Subcutaneous adipose tissue (tissue), 4 donors: ENCODE measurements around the gene RBM33. TPM values are rescaled to one million over a fixed set of nuclear protein-coding genes. Genes with fewer than 3 reads are reported as not detected.

Experiments
- CTCF ChIP-seq: fragments of 450-650 bp; IDR thresholded peaks from one replicate; pipeline ENCODE4 v1.5.1; 2016; ENCODE audit warnings: low read depth, mild to moderate bottlenecking, control low read depth, antibody characterized with exemption, moderate library complexity
- total RNA-seq, 4 donors: library from RNA; depleted of rRNA; stranded (reverse); fragments of >200 nt; gene quantifications; one replicate each; pipeline ENCODE4 v1.1.0, GENCODE V29; 2016

The RBM33 gene
- total RNA-seq, 4 donors from 2014 or later: 33.9 to 69.1 (median 46.2) TPM

- no peak for TF ChIP-seq CTCF
These were observed 54.2 kb downstream of the RBM33 start for GRCh38 chr7:155698633-155699032.

- TF ChIP-seq CTCF: no peak
These were observed 54.7 kb downstream of the RBM33 start for GRCh38 chr7:155699180-155699579.

- TF ChIP-seq CTCF: no peak
These were observed 56.4 kb downstream of the RBM33 start for GRCh38 chr7:155700847-155701246.

GRCh38 chr7:155701972-155702544 lies 57.6 kb downstream of the RBM33 start:
- no peak for TF ChIP-seq CTCF

GRCh38 chr7:155702616-155703015 lies 58.2 kb downstream of the RBM33 start:
- TF ChIP-seq CTCF: no peak

- TF ChIP-seq CTCF: no peak
These were observed 61.3 kb downstream of the RBM33 start for GRCh38 chr7:155705623-155706360.

- TF ChIP-seq CTCF: no peak
These were observed 61.9 kb downstream of the RBM33 start for GRCh38 chr7:155706376-155706775.
